MCF 10A (cell line): ENCODE data around the gene CRYBB1. TPM values are rescaled to one million over a fixed set of nuclear protein-coding genes. Genes with fewer than 3 reads are reported as not detected.
A peak's percentile ranks its signal among the peaks of the same experiment; 100 is the strongest.

ENCODE experiments used
- BruUV-seq: library from RNA; stranded (reverse); fragments of 400-500 nt; replicated peaks from 2 replicates; lab custom pipeline; 2021; lab: Mats Ljungman, UMichigan
- CTCF ChIA-PET: fragments of 300-600 bp; sonication (Branson Sonifier 250); formaldehyde crosslinking; extraction: SDS; loops from one replicate; lab custom pipeline; 2021; ENCODE audit warnings: antibody characterized with exemption, inconsistent platforms; lab: Yijun Ruan, JAX
- POLR2A ChIA-PET: fragments of 300-600, 350-650 bp; sonication (Branson Sonifier 250); formaldehyde crosslinking; extraction: SDS; loops from one replicate; lab custom pipeline; 2020; ENCODE audit warnings: antibody characterized with exemption, inconsistent platforms; lab: Yijun Ruan, JAX
- DNase-seq: peaks from one replicate; pipeline ENCODE4 v3.0.0-alpha.2; 2018; ENCODE audit not compliant: unreplicated experiment
- H3K27ac Mint-ChIP-seq: one replicate; pipeline ENCODE4 v1.8.0; 2022; ENCODE audit warnings: mild to moderate bottlenecking, low read depth, mixed read lengths; ENCODE audit not compliant: unreplicated experiment
- H3K27me3 Mint-ChIP-seq: one replicate; pipeline ENCODE4 v1.8.0; 2022; ENCODE audit warnings: mixed read lengths; ENCODE audit not compliant: insufficient read depth, unreplicated experiment
- H3K36me3 Mint-ChIP-seq: one replicate; pipeline ENCODE4 v1.8.0; 2022; ENCODE audit warnings: mild to moderate bottlenecking, moderate library complexity, mixed read lengths; ENCODE audit not compliant: insufficient read depth, unreplicated experiment
- H3K4me1 Mint-ChIP-seq: one replicate; pipeline ENCODE4 v1.8.0; 2022; ENCODE audit warnings: mixed read lengths; ENCODE audit not compliant: insufficient read depth, unreplicated experiment
- H3K4me3 Mint-ChIP-seq: one replicate; pipeline ENCODE4 v1.8.0; 2022; ENCODE audit warnings: mild to moderate bottlenecking, moderate library complexity, mixed read lengths; ENCODE audit not compliant: unreplicated experiment
- H3K9me3 Mint-ChIP-seq: one replicate; pipeline ENCODE4 v1.8.0; 2022; ENCODE audit warnings: mixed read lengths; ENCODE audit not compliant: unreplicated experiment
- intact Hi-C: fragments of 100-400 bp; cut with micrococcal nuclease; formaldehyde crosslinking; loops from 2 replicates; pipeline ENCODE4 v1.14.1; 2022
- total RNA-seq: library from RNA; stranded (reverse); gene quantifications from 2 replicates; pipeline ENCODE4 v1.2.3, GENCODE V29; 2022
- TF ChIP-seq, protein P1 (sequence below): fragments of 200-600 bp; IDR thresholded peaks from one replicate; pipeline ENCODE4 v1.8.0; 2022; ENCODE audit warnings: antibody characterized with exemption, mild to moderate bottlenecking; ENCODE audit not compliant: unreplicated experiment

CRYBB1 gene
- total RNA-seq, 1 experiment from 2014 or later = not detected

- CTCF ChIA-PET = interaction anchor here (0.7 to 0.9 kb wide), 2 partner anchors 229 to 1152 kb away, joined by 3 to 5 read pairs; no protein-coding TSS in a partner anchor
- H3K36me3 Mint-ChIP-seq = no peaks in the 10 kb centered on the region
- peaks cover 39% of the 10 kb centered on the region for H3K27me3 Mint-ChIP-seq
- no peak for DNase-seq
- H3K9me3 Mint-ChIP-seq = no peaks in the 10 kb centered on the region
- H3K4me3 Mint-ChIP-seq = no peak overlapping the region
- BruUV-seq = no TSS peak
- TF ChIP-seq, protein P1, sequence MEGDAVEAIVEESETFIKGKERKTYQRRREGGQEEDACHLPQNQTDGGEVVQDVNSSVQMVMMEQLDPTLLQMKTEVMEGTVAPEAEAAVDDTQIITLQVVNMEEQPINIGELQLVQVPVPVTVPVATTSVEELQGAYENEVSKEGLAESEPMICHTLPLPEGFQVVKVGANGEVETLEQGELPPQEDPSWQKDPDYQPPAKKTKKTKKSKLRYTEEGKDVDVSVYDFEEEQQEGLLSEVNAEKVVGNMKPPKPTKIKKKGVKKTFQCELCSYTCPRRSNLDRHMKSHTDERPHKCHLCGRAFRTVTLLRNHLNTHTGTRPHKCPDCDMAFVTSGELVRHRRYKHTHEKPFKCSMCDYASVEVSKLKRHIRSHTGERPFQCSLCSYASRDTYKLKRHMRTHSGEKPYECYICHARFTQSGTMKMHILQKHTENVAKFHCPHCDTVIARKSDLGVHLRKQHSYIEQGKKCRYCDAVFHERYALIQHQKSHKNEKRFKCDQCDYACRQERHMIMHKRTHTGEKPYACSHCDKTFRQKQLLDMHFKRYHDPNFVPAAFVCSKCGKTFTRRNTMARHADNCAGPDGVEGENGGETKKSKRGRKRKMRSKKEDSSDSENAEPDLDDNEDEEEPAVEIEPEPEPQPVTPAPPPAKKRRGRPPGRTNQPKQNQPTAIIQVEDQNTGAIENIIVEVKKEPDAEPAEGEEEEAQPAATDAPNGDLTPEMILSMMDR = no peak
- no peak overlapping the region for H3K27ac Mint-ChIP-seq
- POLR2A ChIA-PET = interaction anchor here (0.7 kb wide), 1 partner anchor 17 kb away, joined by 3 read pairs; no protein-coding TSS in a partner anchor
- intact Hi-C loops = no loop called here
- no peaks in the 10 kb centered on the region for H3K4me1 Mint-ChIP-seq
These were observed 5.2 kb downstream of the CRYBB1 start for GRCh38 chr22:26612652-26613051.

GRCh38 chr22:26610996-26611395 is 6.8 kb downstream of the CRYBB1 start:
- ChIA-PET CTCF (no interaction called here), POLR2A (no interaction called here)
- Mint-ChIP-seq H3K4me3 (no peak overlapping the region), H3K27ac (no peak overlapping the region), H3K9me3 (no peaks in the 10 kb centered on the region), H3K4me1 (no peaks in the 10 kb centered on the region), H3K36me3 (no peaks in the 10 kb centered on the region), H3K27me3 (peaks cover 32% of the 10 kb centered on the region)
- intact Hi-C loops = no loop called here
- peak; percentile 3 for DNase-seq
- BruUV-seq = no TSS peak
- TF ChIP-seq, protein P1 = no peak

DNA sequence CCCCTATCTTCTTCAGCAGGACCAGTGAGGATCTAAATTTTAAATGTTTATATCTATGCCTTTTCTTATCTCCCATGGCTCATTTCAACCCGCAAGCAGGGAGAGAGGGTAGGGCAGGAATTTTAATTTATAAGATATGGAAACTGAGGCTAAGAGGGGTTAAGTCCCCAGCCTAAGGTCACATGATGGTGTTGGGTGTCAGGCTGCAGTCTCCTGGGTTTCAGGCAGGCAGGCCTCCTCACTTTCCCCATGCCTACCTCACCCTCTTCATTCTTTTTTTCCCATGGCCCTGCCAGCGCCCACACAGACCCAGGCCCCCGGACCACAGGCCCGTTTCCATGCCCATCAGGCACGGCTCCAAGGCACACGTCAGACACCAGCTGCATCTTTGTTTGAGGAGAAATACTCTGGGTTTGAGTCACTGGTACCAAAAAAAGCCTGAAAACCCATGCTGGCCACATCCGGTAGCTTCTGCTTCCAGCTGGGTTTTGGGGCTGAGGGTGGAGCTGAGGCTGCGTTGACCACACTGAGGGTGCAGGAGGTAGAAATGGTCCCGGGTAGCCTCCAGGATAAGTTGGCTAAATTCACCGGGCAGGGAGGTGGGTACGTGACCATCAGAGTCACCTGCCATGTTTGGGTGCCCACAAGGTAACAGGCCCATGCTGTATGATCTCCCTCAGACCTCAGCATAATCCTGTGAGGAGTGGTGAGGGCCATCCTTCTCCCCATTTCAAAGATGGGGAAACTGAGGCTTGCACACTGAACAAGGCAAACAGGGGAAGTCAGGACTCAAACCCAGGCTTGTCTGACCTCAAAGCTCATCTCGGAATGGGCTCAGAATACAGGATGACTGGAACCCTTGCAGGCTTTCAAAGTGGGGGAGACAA is 7.5 kb downstream of the CRYBB1 start:
- Mint-ChIP-seq H3K4me3 (no peak overlapping the region), H3K36me3 (no peaks in the 10 kb centered on the region), H3K27me3 (peaks cover 32% of the 10 kb centered on the region), H3K9me3 (no peaks in the 10 kb centered on the region), H3K27ac (peak overlapping the region; percentile 65), H3K4me1 (no peaks in the 10 kb centered on the region)
- BruUV-seq = no TSS peak
- DNase-seq = peak; percentile 56
- CTCF ChIA-PET = no interaction called here
- POLR2A ChIA-PET = no interaction called here
- intact Hi-C loops = no loop called here
- TF ChIP-seq, protein P1 = no peak

DNA sequence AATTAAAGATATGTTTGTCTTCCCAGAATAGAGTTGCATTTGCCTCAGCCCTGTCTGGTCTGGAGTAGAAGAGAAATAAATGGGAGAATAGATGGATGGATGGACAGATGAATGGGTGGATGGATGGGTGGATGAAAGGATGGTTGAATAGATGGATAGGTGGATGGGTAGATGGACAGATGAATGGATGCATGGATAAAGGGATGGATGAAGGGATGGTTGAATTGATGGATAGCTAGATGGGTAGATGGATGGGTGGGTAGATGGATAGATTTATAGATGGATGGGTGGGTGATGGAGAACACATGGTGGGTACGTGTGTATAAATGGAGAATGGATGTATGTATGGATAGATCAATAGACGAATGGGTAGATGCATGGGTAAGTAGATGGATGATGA is 8.5 kb downstream of the CRYBB1 start:
- CTCF ChIA-PET = interaction anchor here (0.6 kb wide), 1 partner anchor 42 kb away, joined by 3 read pairs; no protein-coding TSS in a partner anchor
- Mint-ChIP-seq H3K9me3 (no peaks in the 10 kb centered on the region), H3K27me3 (peaks cover 28% of the 10 kb centered on the region), H3K4me1 (no peaks in the 10 kb centered on the region), H3K36me3 (no peaks in the 10 kb centered on the region), H3K27ac (no peak overlapping the region), H3K4me3 (no peak overlapping the region)
- DNase-seq = no peak
- POLR2A ChIA-PET = no interaction called here
- BruUV-seq = no TSS peak
- TF ChIP-seq, protein P1 = no peak
- intact Hi-C loops = no loop called here
